ENCODE measurements around the gene ZIM2.
"Not testable (repeated sequence)": the region's sequence is repeated elsewhere in the genome, so short reads cannot be mapped to it uniquely, and the experiment has no call there.

DNA sequence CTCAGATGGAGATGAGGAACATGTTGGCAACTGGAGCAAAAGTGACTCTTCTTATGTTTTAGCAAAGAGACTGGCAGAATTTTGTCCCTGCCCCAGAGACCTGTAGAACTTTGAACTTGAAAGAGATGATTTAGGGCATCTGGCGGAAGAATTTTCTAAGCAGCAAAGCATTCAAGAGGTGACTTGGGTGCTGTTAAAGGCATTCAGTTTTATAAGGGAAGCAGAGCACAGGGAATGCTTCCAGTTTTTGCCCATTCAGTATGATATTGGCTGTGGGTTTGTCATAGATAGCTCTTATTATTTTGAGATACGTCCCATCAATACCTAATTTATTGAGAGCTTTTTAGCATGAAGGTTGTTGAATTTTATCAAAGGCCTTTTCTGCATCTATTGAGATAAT, 11.8 kb upstream of the ZIM2 start:
- TF ChIP-seq POLR2A (IDR thresholded peaks at IDR 0.05; ENCODE audit: borderline replicate concordance, extremely low read depth, insufficient read depth, insufficient read length); SRF (IDR thresholded peaks at IDR 0.05; ENCODE audit: low read depth); EZH2phosphoT487 (IDR thresholded peaks at IDR 0.05; ENCODE audit: borderline replicate concordance); SP1 (IDR thresholded peaks at IDR 0.05; ENCODE audit: low read depth); CEBPB (IDR thresholded peaks at IDR 0.05; ENCODE audit: low read depth); JUND (IDR thresholded peaks at IDR 0.05); FOSL1 (IDR thresholded peaks at IDR 0.05; ENCODE audit: low read depth); RAD21 (IDR thresholded peaks at IDR 0.05; ENCODE audit: low read depth): not testable (repeated sequence)
- TF ChIP-seq, protein P1, sequence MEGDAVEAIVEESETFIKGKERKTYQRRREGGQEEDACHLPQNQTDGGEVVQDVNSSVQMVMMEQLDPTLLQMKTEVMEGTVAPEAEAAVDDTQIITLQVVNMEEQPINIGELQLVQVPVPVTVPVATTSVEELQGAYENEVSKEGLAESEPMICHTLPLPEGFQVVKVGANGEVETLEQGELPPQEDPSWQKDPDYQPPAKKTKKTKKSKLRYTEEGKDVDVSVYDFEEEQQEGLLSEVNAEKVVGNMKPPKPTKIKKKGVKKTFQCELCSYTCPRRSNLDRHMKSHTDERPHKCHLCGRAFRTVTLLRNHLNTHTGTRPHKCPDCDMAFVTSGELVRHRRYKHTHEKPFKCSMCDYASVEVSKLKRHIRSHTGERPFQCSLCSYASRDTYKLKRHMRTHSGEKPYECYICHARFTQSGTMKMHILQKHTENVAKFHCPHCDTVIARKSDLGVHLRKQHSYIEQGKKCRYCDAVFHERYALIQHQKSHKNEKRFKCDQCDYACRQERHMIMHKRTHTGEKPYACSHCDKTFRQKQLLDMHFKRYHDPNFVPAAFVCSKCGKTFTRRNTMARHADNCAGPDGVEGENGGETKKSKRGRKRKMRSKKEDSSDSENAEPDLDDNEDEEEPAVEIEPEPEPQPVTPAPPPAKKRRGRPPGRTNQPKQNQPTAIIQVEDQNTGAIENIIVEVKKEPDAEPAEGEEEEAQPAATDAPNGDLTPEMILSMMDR (IDR thresholded peaks at IDR 0.05 in 2 of 3, conservative IDR thresholded peaks at IDR 0.05 in 1 of 3; ENCODE audit: borderline replicate concordance in 1 of 3, insufficient read depth in 1 of 3, low read depth in 2 of 3, low read length in 2 of 3): not testable (repeated sequence)
- TF ChIP-seq, protein P2, sequence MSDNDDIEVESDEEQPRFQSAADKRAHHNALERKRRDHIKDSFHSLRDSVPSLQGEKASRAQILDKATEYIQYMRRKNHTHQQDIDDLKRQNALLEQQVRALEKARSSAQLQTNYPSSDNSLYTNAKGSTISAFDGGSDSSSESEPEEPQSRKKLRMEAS (IDR thresholded peaks at IDR 0.05): not testable (repeated sequence)
